Stimulated activated CD8-positive, alpha-beta memory T cell treated with anti-CD3 and anti-CD28 coated beads, Interleukin-4, amount 100 ng/mL, for 48 hours (primary cell): Measurements from ENCODE around the gene PRKCZ.

ENCODE experiments used
- DNase-seq: peaks from one replicate; pipeline ENCODE4 v3.0.0-alpha.2; 2020

The PRKCZ gene

DNA sequence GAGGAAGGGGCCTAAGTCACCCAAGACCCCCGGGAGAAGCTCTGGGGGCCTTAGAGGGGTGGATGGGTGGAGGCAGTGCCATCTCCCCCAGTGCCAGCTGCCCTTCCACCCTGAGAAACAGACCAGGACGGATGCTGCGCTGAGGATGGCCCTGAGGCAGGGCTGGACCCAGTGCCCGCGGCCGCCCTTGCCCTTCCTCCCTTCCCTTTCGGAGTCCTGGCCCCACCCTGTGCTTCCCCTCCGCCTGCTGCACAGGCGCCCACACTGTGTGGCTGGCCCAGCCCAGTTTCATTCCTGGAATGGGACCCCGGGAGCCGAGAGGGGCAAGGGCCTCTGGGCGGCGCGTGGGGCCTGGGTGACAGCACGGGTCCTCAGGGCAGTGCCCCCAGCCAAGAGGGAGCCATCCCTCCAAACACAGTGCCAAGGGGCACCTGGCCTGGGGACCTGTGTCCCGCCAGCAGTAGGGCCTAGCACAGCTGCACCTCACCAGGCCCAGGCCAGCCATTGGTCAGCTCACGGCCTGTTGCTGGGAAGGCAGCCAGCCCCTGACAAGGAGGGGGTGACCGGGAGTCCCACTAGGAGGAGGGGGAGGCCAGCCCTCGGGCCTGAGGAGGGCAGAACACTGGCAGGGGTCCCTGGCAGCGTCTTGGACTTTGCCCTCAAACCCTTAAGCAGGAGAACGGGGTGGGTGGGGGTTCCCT is 164.5 kb downstream of the PRKCZ start:
- DNase-seq = no peak

DNA sequence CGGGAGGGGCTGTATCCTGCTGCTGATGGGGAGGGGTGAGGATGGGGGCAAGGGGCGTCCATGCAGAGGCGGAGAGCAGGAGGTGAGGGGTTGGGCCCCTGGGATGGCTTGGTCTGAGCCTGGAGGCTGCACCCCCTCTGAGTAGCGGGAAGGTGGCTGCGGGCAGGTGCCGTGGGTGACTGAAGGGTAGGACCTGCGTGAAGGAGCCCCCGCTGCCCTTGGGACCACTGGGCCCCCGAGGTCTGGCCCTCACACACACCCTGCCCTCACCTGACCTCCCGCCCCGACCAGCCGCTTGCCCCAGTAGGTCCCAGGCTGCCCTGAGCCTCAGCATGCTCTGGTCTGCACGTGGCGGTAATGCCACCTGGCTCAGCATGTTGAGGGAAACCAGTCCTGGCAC is 165.1 kb downstream of the PRKCZ start:
- DNase-seq = no peak

DNA sequence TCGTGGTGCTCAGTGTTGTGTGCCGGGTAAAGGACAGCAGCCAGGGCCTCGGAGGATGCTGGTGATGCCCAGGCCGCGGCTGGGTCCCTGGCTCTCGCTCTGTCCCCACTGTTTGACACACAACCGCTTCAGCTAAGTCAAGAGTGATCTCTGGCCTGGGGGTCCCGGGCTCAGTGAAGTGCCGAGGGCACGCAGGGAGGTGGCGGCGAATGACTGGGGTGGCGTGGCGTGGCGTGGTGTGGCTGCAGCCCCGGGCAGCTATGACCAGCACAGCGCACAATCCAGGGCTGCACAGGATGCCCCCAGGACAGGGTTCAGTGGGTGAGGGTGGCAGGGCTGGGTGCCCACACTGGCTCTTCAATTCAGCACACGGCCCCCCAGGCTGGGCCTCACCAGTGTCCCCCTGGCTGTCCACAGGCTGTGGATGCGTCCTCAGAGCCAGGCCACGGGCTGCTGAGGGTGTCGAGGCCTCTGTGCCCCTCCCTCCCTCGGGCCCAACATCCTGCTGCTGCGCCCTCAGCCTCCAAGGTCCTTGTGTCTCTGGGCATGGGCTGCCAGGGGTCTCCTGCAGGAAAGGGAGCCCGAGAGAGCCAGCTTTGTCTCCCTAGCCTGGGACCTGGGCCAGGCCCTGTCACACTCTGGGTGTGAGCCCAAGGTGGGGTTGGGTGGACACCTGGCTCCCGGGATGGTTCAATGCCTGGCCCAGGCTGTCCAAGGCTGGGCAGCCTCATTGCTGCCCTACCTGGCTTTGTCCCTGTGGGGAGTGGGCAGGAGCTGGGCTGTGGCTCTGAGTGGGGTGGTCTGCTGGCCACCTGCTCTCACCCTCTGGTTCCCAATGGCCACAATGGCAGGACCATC is 165.9 kb downstream of the PRKCZ start:
- no peak for DNase-seq

DNA sequence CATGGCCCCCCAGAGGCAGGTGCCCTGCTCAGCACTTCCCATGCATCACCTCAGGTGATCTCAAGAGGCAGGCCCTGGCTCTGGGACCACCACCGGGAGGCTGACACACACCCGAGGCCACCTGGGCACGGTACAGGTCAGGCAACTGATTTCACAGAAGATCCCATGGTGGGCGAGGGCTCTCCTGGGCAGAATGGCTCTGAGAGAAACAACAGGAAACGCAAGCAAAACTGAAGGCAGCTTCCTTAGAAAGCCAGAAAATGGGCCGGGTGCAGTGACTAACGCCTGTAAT is 166.5 kb downstream of the PRKCZ start:
- no peak for DNase-seq

GRCh38 chr1:2221271-2221670 is 171.1 kb downstream of the PRKCZ start:
- DNase-seq = no peak

GRCh38 chr1:2224170-2224584 is 174.0 kb downstream of the PRKCZ start:
- no peak for DNase-seq

DNA sequence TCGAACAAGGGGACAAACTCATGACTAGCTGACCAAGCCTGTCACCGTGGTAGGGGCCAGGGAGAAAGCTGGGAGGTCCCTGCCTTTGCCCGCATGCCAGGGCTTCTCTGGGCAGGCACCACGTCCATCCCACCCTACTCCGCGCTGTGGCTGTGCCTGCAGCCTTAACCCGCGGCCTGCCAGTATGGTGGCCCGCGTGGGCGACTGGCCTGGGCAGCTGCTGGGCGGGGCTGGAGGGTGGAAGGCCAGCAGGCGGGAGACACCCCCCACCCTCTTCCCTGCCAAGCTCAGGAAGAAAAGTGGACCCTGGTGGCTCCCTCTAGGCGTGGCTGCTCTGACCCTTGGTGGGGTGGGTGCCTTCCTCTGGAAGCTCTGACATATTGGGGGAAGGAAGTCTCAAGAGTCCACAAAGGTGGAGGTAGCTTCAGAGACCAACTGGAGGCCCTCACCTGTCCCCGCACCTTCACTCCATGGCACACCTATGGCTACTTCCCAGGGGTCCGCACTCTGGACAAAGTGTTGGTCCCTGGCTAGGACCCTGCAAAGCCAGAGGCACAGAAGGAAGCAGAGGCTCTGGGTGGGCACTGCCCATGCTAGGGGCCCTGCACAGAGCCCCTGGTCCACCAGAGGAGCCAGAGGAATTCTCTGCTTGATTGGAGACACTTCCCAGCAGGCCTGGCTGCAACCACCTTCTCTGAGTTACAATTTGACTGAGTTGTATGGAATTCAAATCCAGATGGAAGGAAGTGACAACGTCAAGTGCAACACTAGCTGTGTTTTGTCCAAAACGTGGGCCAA is 174.6 kb downstream of the PRKCZ start:
- DNase-seq = no peak

DNA sequence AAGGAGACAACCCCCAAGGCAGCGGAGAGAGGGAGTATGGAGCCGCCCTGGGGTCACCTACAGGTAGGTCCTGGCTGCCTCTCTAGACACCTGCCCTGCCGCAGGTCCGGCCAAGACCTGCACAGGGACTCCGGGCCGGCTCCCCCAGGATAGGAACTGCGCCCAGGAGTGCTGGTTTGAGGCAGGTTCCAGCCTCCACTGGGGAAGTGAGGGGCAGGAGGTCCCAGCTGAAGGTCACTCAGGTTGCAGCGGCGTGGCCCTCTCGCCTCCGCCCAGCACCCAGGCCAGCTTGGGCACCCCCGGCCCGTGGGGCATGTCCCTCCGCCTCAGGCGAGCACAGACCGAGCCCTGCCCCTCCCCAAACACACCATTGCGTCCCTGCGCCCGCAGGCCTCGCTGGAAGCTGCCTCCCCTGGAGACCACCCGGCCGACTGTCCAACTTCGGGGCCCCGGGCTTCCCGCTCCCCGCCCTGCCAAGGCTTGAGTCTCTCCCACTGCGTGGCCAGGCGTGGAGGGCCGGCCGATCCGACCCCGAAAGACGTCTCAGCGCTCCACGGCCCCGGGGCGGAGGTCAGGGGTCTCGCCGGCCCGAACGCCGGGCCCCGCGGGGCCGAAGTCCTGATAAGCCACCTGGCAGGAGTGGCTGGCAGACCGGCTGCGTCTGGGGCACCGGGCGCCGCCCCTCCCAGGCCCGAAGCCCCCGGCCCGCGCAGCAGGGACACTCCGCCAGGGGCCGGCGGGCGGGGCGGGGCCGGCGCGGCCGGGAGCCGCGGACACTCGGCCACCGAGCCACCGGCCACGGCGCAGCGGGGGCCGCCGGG is 176.5 kb downstream of the PRKCZ start:
- no peak for DNase-seq

GRCh38 chr1:2227346-2228156 is 177.3 kb downstream of the PRKCZ start:
- DNase-seq = peak; percentile 95

DNA sequence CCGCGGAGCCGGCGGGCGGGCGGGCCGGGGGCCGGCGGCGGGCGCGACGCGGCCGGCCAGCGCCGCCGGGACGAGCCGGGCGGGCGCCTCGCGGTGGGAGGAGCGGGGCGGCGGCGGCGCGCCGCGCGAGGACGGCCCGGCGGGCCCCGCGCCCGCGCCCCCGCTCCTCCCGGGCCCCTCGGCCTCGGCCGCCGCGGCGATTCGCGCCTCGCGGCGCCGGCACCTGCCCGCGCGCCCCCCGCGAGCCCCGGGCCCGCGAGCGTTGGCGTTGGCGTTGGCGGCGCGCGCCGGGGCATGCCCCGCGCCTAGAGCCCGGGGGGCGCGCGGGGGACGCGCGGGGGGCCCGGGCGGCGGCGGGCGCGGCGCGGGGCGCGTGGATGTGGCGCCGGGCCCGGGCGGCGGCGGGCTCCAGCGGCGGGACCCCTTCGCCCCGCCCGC is 178.0 kb downstream of the PRKCZ start, which contains the start of gene SKI:
Gene SKI (plus strand): TSS at position 163 of the 438 bp plus-strand sequence. CDS start 448 bp downstream, outside the sequence.
- DNase-seq = no peak

DNA sequence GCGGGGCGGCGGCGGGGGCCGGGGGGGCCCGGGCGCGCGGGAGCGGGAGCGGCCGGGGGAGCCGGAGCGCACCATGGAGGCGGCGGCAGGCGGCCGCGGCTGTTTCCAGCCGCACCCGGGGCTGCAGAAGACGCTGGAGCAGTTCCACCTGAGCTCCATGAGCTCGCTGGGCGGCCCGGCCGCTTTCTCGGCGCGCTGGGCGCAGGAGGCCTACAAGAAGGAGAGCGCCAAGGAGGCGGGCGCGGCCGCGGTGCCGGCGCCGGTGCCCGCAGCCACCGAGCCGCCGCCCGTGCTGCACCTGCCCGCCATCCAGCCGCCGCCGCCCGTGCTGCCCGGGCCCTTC is 178.5 kb downstream of the PRKCZ start:
- DNase-seq = peak; percentile 45

DNA sequence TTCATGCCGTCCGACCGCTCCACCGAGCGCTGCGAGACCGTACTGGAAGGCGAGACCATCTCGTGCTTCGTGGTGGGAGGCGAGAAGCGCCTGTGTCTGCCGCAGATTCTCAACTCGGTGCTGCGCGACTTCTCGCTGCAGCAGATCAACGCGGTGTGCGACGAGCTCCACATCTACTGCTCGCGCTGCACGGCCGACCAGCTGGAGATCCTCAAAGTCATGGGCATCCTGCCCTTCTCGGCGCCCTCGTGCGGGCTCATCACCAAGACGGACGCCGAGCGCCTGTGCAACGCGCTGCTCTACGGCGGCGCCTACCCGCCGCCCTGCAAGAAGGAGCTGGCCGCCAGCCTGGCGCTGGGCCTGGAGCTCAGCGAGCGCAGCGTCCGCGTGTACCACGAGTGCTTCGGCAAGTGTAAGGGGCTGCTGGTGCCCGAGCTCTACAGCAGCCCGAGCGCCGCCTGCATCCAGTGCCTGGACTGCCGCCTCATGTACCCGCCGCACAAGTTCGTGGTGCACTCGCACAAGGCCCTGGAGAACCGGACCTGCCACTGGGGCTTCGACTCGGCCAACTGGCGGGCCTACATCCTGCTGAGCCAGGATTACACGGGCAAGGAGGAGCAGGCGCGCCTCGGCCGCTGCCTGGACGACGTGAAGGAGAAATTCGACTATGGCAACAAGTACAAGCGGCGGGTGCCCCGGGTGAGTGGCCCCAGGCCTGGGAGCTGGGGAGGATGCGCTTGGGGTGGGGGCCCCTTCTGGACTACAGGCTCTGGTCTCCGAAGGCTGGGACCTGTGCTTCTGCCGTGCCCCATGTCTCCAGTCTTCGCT is 179.0 kb downstream of the PRKCZ start:
- DNase-seq = peak; percentile 68

- peak; percentile 44 for DNase-seq
These were observed 179.9 kb downstream of the PRKCZ start for GRCh38 chr1:2229911-2230731.

- peak; percentile 57 for DNase-seq
These were observed 180.7 kb downstream of the PRKCZ start for GRCh38 chr1:2230781-2231531.

- peak; percentile 85 for DNase-seq
These were observed 181.5 kb downstream of the PRKCZ start for GRCh38 chr1:2231532-2232254.

DNA sequence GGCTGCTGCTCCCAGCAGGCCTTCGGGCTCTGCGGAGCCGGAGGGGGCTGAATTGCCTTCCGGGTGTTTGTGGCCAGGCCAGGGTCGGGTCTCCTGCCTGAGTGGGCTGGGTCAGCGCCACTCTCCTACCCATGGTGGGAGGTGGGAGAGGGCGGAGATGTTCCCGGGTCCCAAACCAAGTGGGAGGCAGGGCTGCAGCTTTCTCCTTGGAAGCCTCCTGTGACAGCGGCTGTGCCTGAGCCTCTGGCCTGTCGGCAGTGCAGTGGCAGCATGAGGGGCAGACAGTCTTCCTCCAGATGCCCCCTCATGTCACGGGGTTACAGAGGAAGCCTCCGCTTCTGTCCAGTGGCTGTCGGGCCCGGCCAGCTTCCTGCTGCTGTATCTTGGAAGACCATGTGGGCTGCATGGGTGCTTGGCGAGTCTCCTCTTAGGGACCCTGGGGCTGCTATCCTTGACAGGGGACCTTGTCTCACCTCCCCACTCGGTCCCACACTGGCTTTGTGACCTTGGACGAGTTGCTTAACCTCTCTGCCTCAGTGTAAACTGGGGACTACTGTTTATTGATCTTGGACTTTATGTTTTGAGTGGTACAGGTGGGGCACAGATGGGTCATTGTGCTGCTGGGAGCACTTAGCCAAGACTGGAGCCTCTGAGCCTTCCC is 182.2 kb downstream of the PRKCZ start:
- no peak for DNase-seq

DNA sequence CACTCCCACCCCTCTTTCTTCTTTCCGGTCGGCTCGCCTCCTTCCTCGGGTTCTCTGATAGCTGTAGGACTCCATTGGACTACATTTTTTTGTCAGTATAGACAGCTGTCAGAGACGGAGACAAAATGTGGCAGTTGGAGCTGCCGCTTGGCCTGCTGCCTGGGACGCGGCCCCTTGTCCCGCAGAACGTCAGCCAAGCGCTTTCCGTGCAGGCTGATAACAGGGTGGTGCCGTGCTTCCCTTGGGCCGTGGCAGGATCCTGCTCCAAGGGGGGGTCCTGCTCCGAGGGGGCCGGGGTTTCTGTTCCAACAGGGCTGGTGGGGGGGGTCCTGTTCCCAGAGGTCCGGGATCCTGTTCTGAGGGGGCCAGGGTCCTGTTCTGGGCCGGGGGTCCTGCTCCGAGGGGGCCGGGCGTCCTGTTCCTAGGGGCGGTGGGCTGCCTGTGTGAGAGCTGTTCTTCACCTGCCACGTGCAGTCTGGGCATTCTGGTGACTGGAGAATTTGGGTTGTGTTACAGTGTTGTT is 182.8 kb downstream of the PRKCZ start:
- no peak for DNase-seq

GRCh38 chr1:2233468-2233867 is 183.3 kb downstream of the PRKCZ start:
- no peak for DNase-seq
